GM23338 (cell line): Measurements from ENCODE around the gene COL21A1.

ENCODE experiments used
- CTCF ChIP-seq, 2 experiments: fragments of 200-600 bp in 1 of 2; sonication (generic) in 1 of 2; conservative IDR thresholded peaks; 2 replicates each; pipeline versions ENCODE4 v1.5.1 to v1.6.1; 2016 to 2017; ENCODE audit warnings: antibody characterized with exemption in 2 of 2, low read depth in 2 of 2, mild to moderate bottlenecking in 2 of 2, moderate library complexity in 1 of 2
- EZH2 ChIP-seq: fragments of 200-600 bp; sonication (generic); IDR thresholded peaks from one replicate; pipeline ENCODE4 v1.8.0; 2017; ENCODE audit warnings: antibody characterized with exemption, mild to moderate bottlenecking, low read depth; ENCODE audit not compliant: unreplicated experiment
- EZH2phosphoT487 ChIP-seq: fragments of 200-600 bp; sonication (generic); IDR thresholded peaks from one replicate; pipeline ENCODE4 v1.8.1; 2018; ENCODE audit warnings: antibody characterized with exemption; ENCODE audit not compliant: unreplicated experiment
- POLR2AphosphoS5 ChIP-seq: IDR thresholded peaks from 2 replicates; pipeline ENCODE4 v1.6.1; 2016; ENCODE audit warnings: antibody characterized with exemption, low read depth

- no peak for TF ChIP-seq EZH2phosphoT487
- TF ChIP-seq CTCF (conservative IDR thresholded peaks at IDR 0.05; ENCODE audit: low read depth in 2 of 2): no peak
- TF ChIP-seq EZH2: no peak
- no peak for TF ChIP-seq POLR2AphosphoS5
Observed at GRCh38 chr6:56148488-56149186, 98.7 kb downstream of the COL21A1 start.
